SK-N-SH (cell line): ENCODE results near the gene GPC5. TPM values are rescaled to one million over a fixed set of nuclear protein-coding genes. Genes with fewer than 3 reads are reported as not detected.

Source experiments
- CTCF ChIA-PET: fragments of 300-600, 350-600 bp; formaldehyde crosslinking; extraction: SDS; loops from one replicate; lab custom pipeline; 2021; lab: Yijun Ruan, JAX
- POLR2A ChIA-PET: fragments of 350-600 bp; sonication (Branson Sonifier 250); formaldehyde crosslinking; extraction: SDS; loops from one replicate; lab custom pipeline; 2020; ENCODE audit warnings: antibody characterized with exemption, inconsistent platforms; lab: Yijun Ruan, JAX
- DNase-seq: peaks from one replicate; pipeline ENCODE4 v3.0.0; 2012
- H2AFZ ChIP-seq: fragments of 200-600 bp; sonication (generic); 2 replicates; pipeline ENCODE4 v1.8.1; 2016; ENCODE audit warnings: antibody characterized with exemption, mild to moderate bottlenecking, low read depth
- H3F3A ChIP-seq: fragments of 200-600 bp; sonication (generic); replicated peaks from 2 replicates; pipeline ENCODE3; 2016; ENCODE audit warnings: antibody characterized with exemption, mild to moderate bottlenecking; ENCODE audit not compliant: insufficient read depth
- H3K27ac ChIP-seq, 2 experiments: fragments of 200-500 bp in 1 of 2; fragments of 200-600 bp in 1 of 2; sonication (Bioruptor generic) in 1 of 2; sonication (generic), shearing (Covaris generic) in 1 of 2; 2 replicates each; pipeline versions ENCODE4 v1.5.1 to v1.6.1; 2014 to 2016; ENCODE audit warnings: low read depth in 2 of 2, inconsistent platforms in 1 of 2, low read length in 1 of 2, mild to moderate bottlenecking in 1 of 2, mixed read lengths in 1 of 2
- H3K27me3 ChIP-seq: fragments of 200-600 bp; sonication (generic), shearing (Covaris generic); 2 replicates; pipeline ENCODE4 v1.6.1; 2016; ENCODE audit warnings: mixed run types; ENCODE audit not compliant: insufficient read depth
- H3K36me3 ChIP-seq, 2 experiments: fragments of 200-500 bp in 1 of 2; fragments of 200-600 bp in 1 of 2; sonication (Bioruptor generic) in 1 of 2; sonication (generic) in 1 of 2; replicated peaks in 1 of 2; 2 replicates each; pipeline versions ENCODE3 to v1.5.1; 2014 to 2016; ENCODE audit warnings: low read length in 1 of 2, mild to moderate bottlenecking in 1 of 2; ENCODE audit not compliant: insufficient read depth in 2 of 2, control insufficient read depth in 1 of 2
- H3K4me1 ChIP-seq, 2 experiments: fragments of 200-500 bp in 1 of 2; fragments of 200-600 bp in 1 of 2; sonication (Bioruptor generic) in 1 of 2; sonication (generic), shearing (Covaris generic) in 1 of 2; 2 replicates each; pipeline versions ENCODE4 v1.5.1 to v1.6.1; 2014 to 2016; ENCODE audit warnings: low read depth in 1 of 2, low read length in 1 of 2, mixed run types in 1 of 2; ENCODE audit not compliant: insufficient read depth in 2 of 2, control insufficient read depth in 1 of 2
- H3K4me2 ChIP-seq: fragments of 200-600 bp; sonication (generic), shearing (Covaris generic); 2 replicates; pipeline ENCODE4 v1.6.1; 2017; ENCODE audit warnings: mixed run types
- H3K4me3 ChIP-seq, 2 experiments: fragments of 200-500 bp in 1 of 2; fragments of 200-600 bp in 1 of 2; sonication (Bioruptor generic) in 1 of 2; sonication (generic), shearing (Covaris generic) in 1 of 2; 2 replicates each; pipeline versions ENCODE4 v1.5.1 to v1.8.1; 2014 to 2016; ENCODE audit warnings: low read depth in 2 of 2, inconsistent platforms in 1 of 2, low read length in 1 of 2, mild to moderate bottlenecking in 1 of 2, mixed read lengths in 1 of 2, moderate library complexity in 1 of 2
- H3K79me2 ChIP-seq: fragments of 200-600 bp; sonication (generic); 2 replicates; pipeline ENCODE4 v1.8.1; 2017; ENCODE audit warnings: mild to moderate bottlenecking; ENCODE audit not compliant: insufficient read depth
- H3K9ac ChIP-seq: fragments of 200-600 bp; sonication (generic); 2 replicates; pipeline ENCODE4 v1.6.1; 2017; ENCODE audit warnings: mixed run types
- H3K9me2 ChIP-seq: fragments of 200-600 bp; sonication (generic); 2 replicates; pipeline ENCODE4 v1.6.1; 2017; ENCODE audit warnings: mixed run types
- H3K9me3 ChIP-seq: fragments of 200-600 bp; sonication (generic); 2 replicates; pipeline ENCODE4 v1.6.1; 2017; ENCODE audit warnings: mixed run types, mild to moderate bottlenecking, moderate library complexity
- H4K20me1 ChIP-seq: fragments of 200-600 bp; sonication (generic); 2 replicates; pipeline ENCODE4 v1.6.1; 2017; ENCODE audit warnings: mild to moderate bottlenecking, mixed run types; ENCODE audit not compliant: insufficient read depth
- CHD2 ChIP-seq: fragments of 150-350 bp; IDR thresholded peaks from 2 replicates; pipeline ENCODE4 v1.6.1; 2018; ENCODE audit warnings: low read length; ENCODE audit not compliant: partially characterized antibody
- ELF1 ChIP-seq: IDR thresholded peaks from 2 replicates; pipeline ENCODE4 v1.4.0; 2012
- EP300 ChIP-seq, 2 experiments: IDR thresholded peaks; 2 replicates each; pipeline versions ENCODE4 v1.4.0 to v1.6.1; 2012; ENCODE audit warnings: borderline replicate concordance in 1 of 2, low read depth in 1 of 2, low read length in 1 of 2
- FOXJ3 ChIP-seq: sonication (generic); formaldehyde crosslinking; IDR thresholded peaks from 2 replicates; pipeline ENCODE4 v1.5.1; 2020; ENCODE audit warnings: mild to moderate bottlenecking, missing genetic modification reagents
- FOXM1 ChIP-seq: IDR thresholded peaks from 2 replicates; pipeline ENCODE4 v1.4.0; 2012; ENCODE audit warnings: low read depth, mild to moderate bottlenecking
- GATA2 ChIP-seq: sonication (generic); formaldehyde crosslinking; IDR thresholded peaks from 2 replicates; pipeline ENCODE4 v1.5.0; 2020; ENCODE audit warnings: mild to moderate bottlenecking, missing genetic modification reagents
- JUND ChIP-seq: IDR thresholded peaks from 2 replicates; pipeline ENCODE4 v1.4.0; 2012
- MEF2A ChIP-seq: IDR thresholded peaks from 2 replicates; pipeline ENCODE4 v1.4.0; 2012; ENCODE audit warnings: low read depth, borderline replicate concordance
- MXI1 ChIP-seq: IDR thresholded peaks from 2 replicates; pipeline ENCODE4 v1.6.1; 2012; ENCODE audit warnings: mild to moderate bottlenecking, low read depth, low read length, improper control_type of control experiment
- NRF1 ChIP-seq: IDR thresholded peaks from 2 replicates; pipeline ENCODE4 v1.6.1; 2012; ENCODE audit warnings: low read depth, mild to moderate bottlenecking, low read length
- PBX3 ChIP-seq: IDR thresholded peaks from 2 replicates; pipeline ENCODE4; 2012
- POLR2AphosphoS5 ChIP-seq: IDR thresholded peaks from 2 replicates; pipeline ENCODE4 v1.6.1; 2012; ENCODE audit warnings: low read depth, low read length
- RCOR1 ChIP-seq: fragments of 150-350 bp; IDR thresholded peaks from 2 replicates; pipeline ENCODE4 v1.6.1; 2017; ENCODE audit warnings: antibody characterized with exemption, low read length
- REST ChIP-seq: IDR thresholded peaks from 2 replicates; pipeline ENCODE4 v1.6.1; 2012; ENCODE audit warnings: mild to moderate bottlenecking, low read depth, low read length, moderate library complexity
- RXRA ChIP-seq: IDR thresholded peaks from 2 replicates; pipeline ENCODE4 v1.4.0; 2012; ENCODE audit warnings: low read depth, mild to moderate bottlenecking, borderline replicate concordance
- SMC3 ChIP-seq: IDR thresholded peaks from 2 replicates; pipeline ENCODE4 v1.6.1; 2012; ENCODE audit warnings: low read depth, low read length, improper control_type of control experiment
- TCF12 ChIP-seq: IDR thresholded peaks from 2 replicates; pipeline ENCODE4 v1.4.0; 2012
- USF1 ChIP-seq: IDR thresholded peaks from 2 replicates; pipeline ENCODE4 v1.4.0; 2012; ENCODE audit warnings: low read depth, borderline replicate concordance
- YY1 ChIP-seq: IDR thresholded peaks from 2 replicates; pipeline ENCODE4 v1.4.0; 2012; ENCODE audit warnings: low read depth, mild to moderate bottlenecking
- WGBS: methylation state at CpG from one replicate; pipeline ENCODE4 v1.1.6; 2017; ENCODE audit warnings: low lambda C conversion rate; 5-methylcytosine and 5-hydroxymethylcytosine counted together
- polyA plus RNA-seq, 3 experiments: library from polyadenylated mRNA; depleted of rRNA; stranded (reverse); fragments of >200 nt; gene quantifications; 2 replicates each; pipeline ENCODE4 v1.2.3, GENCODE V29; 2012
- TF ChIP-seq, protein P1 (sequence below): fragments of 150-350 bp; IDR thresholded peaks from 2 replicates; pipeline ENCODE4 v1.6.1; 2016; ENCODE audit warnings: mild to moderate bottlenecking, low read depth, low read length

GPC5 gene
- polyA plus RNA-seq, 1 of the 3 experiments (the other 2 are of a cell fraction): 0.03 TPM

- Histone ChIP-seq H4K20me1 (no peaks in the 10 kb centered on the region), H3K27me3 (no peaks in the 10 kb centered on the region), H3K4me2 (no peak overlapping the region), H3K36me3 (no peaks in the 10 kb centered on the region), H2AFZ (no peak overlapping the region), H3K9me2 (no peaks in the 10 kb centered on the region), H3K27ac (no peak overlapping the region; a peak in 1 of 4 replicates), H3F3A (no peaks in the 10 kb centered on the region), H3K9me3 (no peaks in the 10 kb centered on the region), H3K4me3 (no peak overlapping the region), H3K4me1 (no peaks in the 10 kb centered on the region; a peak in 1 of 4 replicates), H3K9ac (no peak overlapping the region), H3K79me2 (no peaks in the 10 kb centered on the region)
- TF ChIP-seq EP300 (IDR thresholded peaks at IDR 0.05; ENCODE audit: borderline replicate concordance in 1 of 2, low read depth in 1 of 2, low read length in 1 of 2) (peak in 1 of 2 experiments; percentile 37; a peak in 1 of 4 replicates), YY1 (no peak), GATA2 (CRISPR knock-in tag) (peak; percentile 12; the same call in 1 of the 2 replicates), RCOR1 (no peak), REST (no peak), NRF1 (no peak)
- CTCF ChIA-PET: interaction anchor here (0.6 kb wide), 2 partner anchors 123 to 793 kb away, joined by 3 read pairs; no protein-coding TSS in a partner anchor
- DNase-seq: no peak
- POLR2A ChIA-PET: interaction anchor here (0.6 kb wide), 1 partner anchor 11 kb away, joined by 3 read pairs; no protein-coding TSS in a partner anchor
- WGBS: 37% methylated on average over 2 of the region's 2 CpGs
These were observed 1340.9 kb downstream of the GPC5 start for GRCh38 chr13:92739306-92739818.

- Histone ChIP-seq H3K36me3 (no peaks in the 10 kb centered on the region), H3K27ac (no peak overlapping the region), H4K20me1 (no peaks in the 10 kb centered on the region), H2AFZ (no peak overlapping the region), H3K4me3 (no peak overlapping the region), H3K4me1 (no peaks in the 10 kb centered on the region; a peak in 1 of 4 replicates), H3F3A (no peaks in the 10 kb centered on the region), H3K9me2 (no peaks in the 10 kb centered on the region), H3K27me3 (no peaks in the 10 kb centered on the region), H3K9ac (no peak overlapping the region), H3K79me2 (no peaks in the 10 kb centered on the region), H3K9me3 (no peaks in the 10 kb centered on the region), H3K4me2 (no peak overlapping the region)
- 56% methylated on average over 1 of the region's 1 CpG for WGBS
- TF ChIP-seq, protein P1, sequence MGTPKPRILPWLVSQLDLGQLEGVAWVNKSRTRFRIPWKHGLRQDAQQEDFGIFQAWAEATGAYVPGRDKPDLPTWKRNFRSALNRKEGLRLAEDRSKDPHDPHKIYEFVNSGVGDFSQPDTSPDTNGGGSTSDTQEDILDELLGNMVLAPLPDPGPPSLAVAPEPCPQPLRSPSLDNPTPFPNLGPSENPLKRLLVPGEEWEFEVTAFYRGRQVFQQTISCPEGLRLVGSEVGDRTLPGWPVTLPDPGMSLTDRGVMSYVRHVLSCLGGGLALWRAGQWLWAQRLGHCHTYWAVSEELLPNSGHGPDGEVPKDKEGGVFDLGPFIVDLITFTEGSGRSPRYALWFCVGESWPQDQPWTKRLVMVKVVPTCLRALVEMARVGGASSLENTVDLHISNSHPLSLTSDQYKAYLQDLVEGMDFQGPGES: no peak
- TF ChIP-seq FOXM1: no peak
- TF ChIP-seq EP300 (IDR thresholded peaks at IDR 0.05; ENCODE audit: borderline replicate concordance in 1 of 2, low read depth in 1 of 2, low read length in 1 of 2): no peak
- no peak for TF ChIP-seq YY1
- TF ChIP-seq CHD2: no peak
- TF ChIP-seq GATA2 (CRISPR knock-in tag): no peak
- TF ChIP-seq JUND: no peak
- no peak for TF ChIP-seq SMC3
- no peak for TF ChIP-seq RCOR1
- no peak for TF ChIP-seq MEF2A
- no peak for TF ChIP-seq ELF1
- no peak for TF ChIP-seq MXI1
- TF ChIP-seq FOXJ3 (CRISPR knock-in tag): no peak
- TF ChIP-seq NRF1: no peak
- TF ChIP-seq POLR2AphosphoS5: no peak
- no peak for TF ChIP-seq RXRA
- no peak for TF ChIP-seq TCF12
- TF ChIP-seq USF1: no peak
- TF ChIP-seq PBX3: no peak
- CTCF ChIA-PET: no interaction called here
- no peak for DNase-seq
- POLR2A ChIA-PET: no interaction called here
These were observed 1345.6 kb downstream of the GPC5 start for GRCh38 chr13:92743992-92744391.
